ENCODE data around the gene FGFR3. TPM values are rescaled to one million over a fixed set of nuclear protein-coding genes. Genes with fewer than 3 reads are reported as not detected.

Gene FGFR3
- polyA plus RNA-seq, 1 of the 3 experiments (the other 2 are of a cell fraction), result 1.1 TPM

- Histone ChIP-seq H3K79me2 (ENCODE audit: insufficient read depth) (no peaks in the 10 kb centered on the region), H3F3A (replicated peaks; ENCODE audit: insufficient read depth) (no peaks in the 10 kb centered on the region), H3K9me3 (no peaks in the 10 kb centered on the region), H3K9ac (no peak overlapping the region), H2AFZ (ENCODE audit: low read depth) (no peak overlapping the region), H3K4me2 (no peak overlapping the region), H3K36me3 (replicated peaks in 1 of 2; ENCODE audit: control insufficient read depth in 1 of 2, insufficient read depth in 2 of 2, low read length in 1 of 2) (peaks cover 22 to 54% of the 10 kb centered on the region in 2 experiments), H3K4me3 (ENCODE audit: low read depth in 2 of 2, low read length in 1 of 2) (no peak overlapping the region), H3K27me3 (ENCODE audit: insufficient read depth) (no peaks in the 10 kb centered on the region), H3K27ac (ENCODE audit: low read depth in 2 of 2, low read length in 1 of 2) (no peak overlapping the region), H3K4me1 (ENCODE audit: control insufficient read depth in 1 of 2, insufficient read depth in 2 of 2, low read depth in 1 of 2, low read length in 1 of 2) (peaks cover 0 to 12% of the 10 kb centered on the region in 2 experiments; a peak in 1 of 4 replicates), H3K9me2 (no peaks in the 10 kb centered on the region), H4K20me1 (ENCODE audit: insufficient read depth) (no peaks in the 10 kb centered on the region)
- ChIA-PET CTCF (interaction anchor here (1.6 to 11.2 kb wide), 3 partner anchors 69 to 90 kb away, joined by 3 to 166 read pairs (median 19); no protein-coding TSS in a partner anchor), POLR2A (no interaction called here)
- WGBS (ENCODE audit: low lambda C conversion rate), result 93% methylated on average over 22 of the region's 25 CpGs
- no peak for TF ChIP-seq NFIC (IDR thresholded peaks at IDR 0.05; ENCODE audit: borderline replicate concordance)
- no peak for TF ChIP-seq MXI1 (IDR thresholded peaks at IDR 0.05; ENCODE audit: low read depth, low read length)
- no peak for TF ChIP-seq TEAD4 (IDR thresholded peaks at IDR 0.05; ENCODE audit: borderline replicate concordance, insufficient read depth)
- no peak for TF ChIP-seq YY1 (IDR thresholded peaks at IDR 0.05; ENCODE audit: low read depth)
- no peak for TF ChIP-seq SIN3A (IDR thresholded peaks at IDR 0.05; ENCODE audit: borderline replicate concordance, low read depth, low read length)
- no peak for TF ChIP-seq RCOR1 (IDR thresholded peaks at IDR 0.05; ENCODE audit: low read length)
- TF ChIP-seq USF1 (IDR thresholded peaks at IDR 0.05; ENCODE audit: borderline replicate concordance, low read depth), result no peak
- no peak for TF ChIP-seq MEF2A (IDR thresholded peaks at IDR 0.05; ENCODE audit: borderline replicate concordance, low read depth)
- no peak for TF ChIP-seq TAF1 (IDR thresholded peaks at IDR 0.05; ENCODE audit: borderline replicate concordance, low read depth, low read length)
- no peak for TF ChIP-seq JUND (IDR thresholded peaks at IDR 0.05)
- no peak for TF ChIP-seq ZBTB33 (IDR thresholded peaks at IDR 0.05; ENCODE audit: borderline replicate concordance, low read depth)
- TF ChIP-seq GABPA (IDR thresholded peaks at IDR 0.05; ENCODE audit: low read depth), result no peak
- no peak for TF ChIP-seq IRF3 (IDR thresholded peaks at IDR 0.05; ENCODE audit: low read depth, low read length)
- TF ChIP-seq GATA2 (CRISPR knock-in tag; IDR thresholded peaks at IDR 0.05), result no peak
- no peak for TF ChIP-seq FOXM1 (IDR thresholded peaks at IDR 0.05; ENCODE audit: low read depth)
- TF ChIP-seq EP300 (IDR thresholded peaks at IDR 0.05; ENCODE audit: borderline replicate concordance in 1 of 2, low read depth in 1 of 2, low read length in 1 of 2), result no peak
- TF ChIP-seq POLR2AphosphoS5 (IDR thresholded peaks at IDR 0.05; ENCODE audit: low read depth, low read length), result no peak
- no peak for TF ChIP-seq ELF1 (IDR thresholded peaks at IDR 0.05)
- TF ChIP-seq USF2 (IDR thresholded peaks at IDR 0.05; ENCODE audit: borderline replicate concordance, low read depth, low read length), result no peak
- DNase-seq, result no peak
These were observed 23.1 kb downstream of the FGFR3 start for GRCh38 chr4:1815997-1816860.

Measured in SK-N-SH (cell line).